ENCODE results near the gene ANKRD17.
A peak's percentile ranks its signal among the peaks of the same experiment; 100 is the strongest.

Gene ANKRD17

DNA sequence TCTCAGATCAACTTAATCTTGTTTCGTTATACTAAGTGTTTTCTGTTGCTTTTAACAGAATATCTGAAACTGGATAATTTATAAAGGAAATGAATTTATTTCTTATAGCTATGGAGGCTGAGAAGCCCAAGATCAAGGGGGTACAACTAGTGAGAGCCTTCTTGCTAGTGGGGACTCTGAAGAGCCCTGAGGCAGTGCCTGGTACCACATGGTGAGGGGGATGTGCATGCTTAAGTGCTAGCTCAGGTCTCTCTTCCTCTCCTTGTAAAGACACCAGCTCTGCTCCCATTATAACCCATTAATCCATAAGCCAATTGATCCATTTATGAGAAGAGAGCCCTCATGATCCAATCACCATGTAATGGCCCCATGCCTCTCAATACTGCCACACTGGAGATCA, 207.0 kb downstream of the ANKRD17 start:
- TF ChIP-seq, protein P1, sequence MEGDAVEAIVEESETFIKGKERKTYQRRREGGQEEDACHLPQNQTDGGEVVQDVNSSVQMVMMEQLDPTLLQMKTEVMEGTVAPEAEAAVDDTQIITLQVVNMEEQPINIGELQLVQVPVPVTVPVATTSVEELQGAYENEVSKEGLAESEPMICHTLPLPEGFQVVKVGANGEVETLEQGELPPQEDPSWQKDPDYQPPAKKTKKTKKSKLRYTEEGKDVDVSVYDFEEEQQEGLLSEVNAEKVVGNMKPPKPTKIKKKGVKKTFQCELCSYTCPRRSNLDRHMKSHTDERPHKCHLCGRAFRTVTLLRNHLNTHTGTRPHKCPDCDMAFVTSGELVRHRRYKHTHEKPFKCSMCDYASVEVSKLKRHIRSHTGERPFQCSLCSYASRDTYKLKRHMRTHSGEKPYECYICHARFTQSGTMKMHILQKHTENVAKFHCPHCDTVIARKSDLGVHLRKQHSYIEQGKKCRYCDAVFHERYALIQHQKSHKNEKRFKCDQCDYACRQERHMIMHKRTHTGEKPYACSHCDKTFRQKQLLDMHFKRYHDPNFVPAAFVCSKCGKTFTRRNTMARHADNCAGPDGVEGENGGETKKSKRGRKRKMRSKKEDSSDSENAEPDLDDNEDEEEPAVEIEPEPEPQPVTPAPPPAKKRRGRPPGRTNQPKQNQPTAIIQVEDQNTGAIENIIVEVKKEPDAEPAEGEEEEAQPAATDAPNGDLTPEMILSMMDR (IDR thresholded peaks at IDR 0.05; ENCODE audit: control insufficient read depth, extremely low read depth, insufficient read depth): no peak
- no peak for DNase-seq (ENCODE audit: low read depth)
- no peak overlapping the region for H3K4me3 ChIP-seq (ENCODE audit: low read depth, low read length)

DNA sequence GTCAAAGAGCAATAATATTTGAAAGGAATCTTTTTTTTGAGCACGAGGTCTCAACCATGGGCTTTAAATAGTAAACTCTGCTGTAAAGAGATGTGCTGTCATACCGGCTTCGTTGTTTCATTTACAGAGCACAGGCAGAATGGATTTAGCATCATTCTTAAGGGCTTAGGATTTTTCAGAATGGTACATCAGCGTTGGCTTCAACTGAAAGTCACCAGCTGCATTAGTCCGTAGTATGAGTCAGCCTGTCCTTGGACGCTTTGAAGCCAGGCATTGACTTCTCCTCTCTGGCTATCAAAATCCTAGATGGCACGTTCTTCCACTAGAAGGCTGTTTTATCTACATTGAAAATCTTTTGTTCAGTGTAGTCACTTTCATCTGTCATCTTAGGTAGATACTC, 212.7 kb downstream of the ANKRD17 start:
- DNase-seq (ENCODE audit: low read depth): no peak

DNA sequence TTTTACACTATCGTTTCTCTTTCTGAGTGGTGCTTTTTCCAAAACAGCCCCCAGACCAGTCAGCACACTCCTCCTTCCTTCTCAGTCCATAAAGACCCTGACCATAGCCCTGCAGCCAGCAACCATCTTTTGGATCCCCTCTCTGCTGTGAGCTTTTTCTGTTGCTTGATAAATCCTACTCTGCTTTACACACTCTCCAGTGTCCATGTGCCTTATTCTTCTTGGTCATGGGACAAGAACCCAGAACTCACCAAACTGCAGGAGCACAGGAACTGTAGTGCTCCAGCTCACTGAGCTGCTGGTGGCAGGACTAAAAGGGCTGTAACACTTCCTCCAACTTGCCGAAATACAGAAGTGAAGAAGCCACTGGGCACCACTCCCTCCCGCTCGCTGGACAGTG, 221.5 kb downstream of the ANKRD17 start:
- TF ChIP-seq, protein P1 (IDR thresholded peaks at IDR 0.05; ENCODE audit: control insufficient read depth, extremely low read depth, insufficient read depth): no peak
- no peak overlapping the region for H3K4me3 ChIP-seq (ENCODE audit: low read depth, low read length)

More for the DNA sequence above, 212.7 kb downstream of the ANKRD17 start:
- TF ChIP-seq, protein P1 (IDR thresholded peaks at IDR 0.05; ENCODE audit: control insufficient read depth, extremely low read depth, insufficient read depth): no peak
- H3K4me3 ChIP-seq (ENCODE audit: low read depth, low read length): no peak overlapping the region

DNA sequence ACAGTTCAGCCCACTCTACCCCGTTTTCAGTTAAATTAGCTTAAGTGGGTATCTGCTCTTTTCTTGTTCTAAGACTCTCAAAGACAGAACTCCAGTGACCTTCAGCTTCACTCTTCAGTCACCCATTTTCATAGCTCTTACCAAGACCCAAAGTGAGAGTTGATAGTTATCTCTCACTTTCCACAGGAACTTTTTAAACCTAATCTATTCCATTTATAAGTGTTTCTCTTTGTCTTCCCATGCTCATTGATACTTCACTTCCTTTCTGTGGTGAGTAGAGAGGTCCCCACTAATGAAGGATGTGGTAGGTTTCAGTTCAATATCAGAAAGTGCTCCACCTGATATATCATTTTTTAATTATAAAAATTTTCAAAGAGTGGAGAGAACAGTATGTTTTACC, 222.5 kb downstream of the ANKRD17 start:
- TF ChIP-seq, protein P1 (IDR thresholded peaks at IDR 0.05; ENCODE audit: control insufficient read depth, extremely low read depth, insufficient read depth): no peak
- no peak overlapping the region for H3K4me3 ChIP-seq (ENCODE audit: low read depth, low read length)
- no peak for DNase-seq (ENCODE audit: low read depth)

More for the DNA sequence above, 221.5 kb downstream of the ANKRD17 start:
- no peak for DNase-seq (ENCODE audit: low read depth)

DNA sequence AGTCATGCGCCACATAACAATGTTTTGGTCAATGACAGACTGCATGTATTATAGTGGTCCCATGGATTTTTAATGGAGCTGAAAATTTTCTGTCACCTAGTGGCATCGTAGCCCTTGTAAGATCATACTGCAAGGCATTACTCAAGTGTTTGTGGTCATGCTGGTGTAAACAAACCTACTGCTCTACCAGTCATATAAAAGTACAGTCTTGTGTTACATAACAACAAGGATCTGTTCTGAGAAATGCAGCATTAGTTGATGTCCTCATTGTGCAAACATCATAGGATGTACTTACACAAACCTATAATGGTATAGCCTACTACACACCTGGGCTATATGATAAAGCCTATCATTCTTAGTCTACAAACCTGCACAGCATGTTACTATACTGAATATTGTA, 223.7 kb downstream of the ANKRD17 start:
- TF ChIP-seq, protein P1 (IDR thresholded peaks at IDR 0.05; ENCODE audit: control insufficient read depth, extremely low read depth, insufficient read depth): no peak
- H3K4me3 ChIP-seq (ENCODE audit: low read depth, low read length): no peak overlapping the region
- peak; percentile 62 for DNase-seq (ENCODE audit: low read depth)

DNA sequence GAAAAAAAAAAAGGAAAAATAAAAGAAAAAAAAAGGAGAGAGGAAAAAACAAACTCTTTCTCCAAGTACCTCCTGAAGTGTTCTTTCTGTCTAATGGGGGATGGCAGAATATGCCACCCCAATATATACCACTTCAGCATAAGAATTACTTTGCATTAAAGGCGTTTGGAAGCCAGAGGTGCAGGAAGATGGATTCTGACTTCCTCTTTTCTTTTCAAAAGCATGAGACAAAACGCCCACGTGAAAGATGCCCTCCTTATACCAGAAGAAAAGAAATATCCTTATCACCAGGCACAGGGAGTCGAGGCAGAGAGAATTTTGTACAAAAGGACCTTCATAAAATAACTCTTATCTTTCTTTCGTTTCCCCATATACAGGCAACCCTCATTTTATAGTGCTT, 230.0 kb downstream of the ANKRD17 start:
- no peak for DNase-seq (ENCODE audit: low read depth)
- H3K4me3 ChIP-seq (ENCODE audit: low read depth, low read length): no peak overlapping the region
- TF ChIP-seq, protein P1 (IDR thresholded peaks at IDR 0.05; ENCODE audit: control insufficient read depth, extremely low read depth, insufficient read depth): no peak

Measured in LNCaP clone FGC (cell line).